Measurements from ENCODE around the gene DNAJC21.
"Not testable (repeated sequence)": the region's sequence is repeated elsewhere in the genome, so short reads cannot be mapped to it uniquely, and the experiment has no call there.

Gene DNAJC21

DNA sequence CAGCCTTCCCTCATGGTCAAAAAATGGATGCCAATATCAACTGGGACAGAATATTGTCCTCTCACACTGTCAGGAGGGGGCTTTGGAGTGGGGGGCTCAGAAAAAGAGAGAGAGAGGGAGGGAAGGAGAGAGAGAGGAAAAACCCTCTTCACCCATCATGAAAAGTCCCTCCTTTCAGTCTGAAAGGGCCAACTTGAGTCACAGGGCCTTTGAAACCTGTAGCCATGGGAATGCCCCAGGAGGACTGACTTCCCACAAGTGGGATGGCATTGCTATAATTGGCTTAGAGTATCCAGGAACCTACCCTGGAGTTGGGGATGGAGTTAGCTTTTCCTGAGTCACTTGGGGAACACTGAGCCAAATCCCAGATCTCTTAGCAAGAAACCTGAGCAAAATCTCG is 41.2 kb downstream of the DNAJC21 start:
- TF ChIP-seq, protein P1, sequence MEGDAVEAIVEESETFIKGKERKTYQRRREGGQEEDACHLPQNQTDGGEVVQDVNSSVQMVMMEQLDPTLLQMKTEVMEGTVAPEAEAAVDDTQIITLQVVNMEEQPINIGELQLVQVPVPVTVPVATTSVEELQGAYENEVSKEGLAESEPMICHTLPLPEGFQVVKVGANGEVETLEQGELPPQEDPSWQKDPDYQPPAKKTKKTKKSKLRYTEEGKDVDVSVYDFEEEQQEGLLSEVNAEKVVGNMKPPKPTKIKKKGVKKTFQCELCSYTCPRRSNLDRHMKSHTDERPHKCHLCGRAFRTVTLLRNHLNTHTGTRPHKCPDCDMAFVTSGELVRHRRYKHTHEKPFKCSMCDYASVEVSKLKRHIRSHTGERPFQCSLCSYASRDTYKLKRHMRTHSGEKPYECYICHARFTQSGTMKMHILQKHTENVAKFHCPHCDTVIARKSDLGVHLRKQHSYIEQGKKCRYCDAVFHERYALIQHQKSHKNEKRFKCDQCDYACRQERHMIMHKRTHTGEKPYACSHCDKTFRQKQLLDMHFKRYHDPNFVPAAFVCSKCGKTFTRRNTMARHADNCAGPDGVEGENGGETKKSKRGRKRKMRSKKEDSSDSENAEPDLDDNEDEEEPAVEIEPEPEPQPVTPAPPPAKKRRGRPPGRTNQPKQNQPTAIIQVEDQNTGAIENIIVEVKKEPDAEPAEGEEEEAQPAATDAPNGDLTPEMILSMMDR (IDR thresholded peaks at IDR 0.05; ENCODE audit: low read depth, low read length, missing control alignments) = no peak
- DNase-seq (ENCODE audit: low read depth) = no peak
- no peak overlapping the region for H3K4me3 ChIP-seq (ENCODE audit: low read depth, low read length)

DNA sequence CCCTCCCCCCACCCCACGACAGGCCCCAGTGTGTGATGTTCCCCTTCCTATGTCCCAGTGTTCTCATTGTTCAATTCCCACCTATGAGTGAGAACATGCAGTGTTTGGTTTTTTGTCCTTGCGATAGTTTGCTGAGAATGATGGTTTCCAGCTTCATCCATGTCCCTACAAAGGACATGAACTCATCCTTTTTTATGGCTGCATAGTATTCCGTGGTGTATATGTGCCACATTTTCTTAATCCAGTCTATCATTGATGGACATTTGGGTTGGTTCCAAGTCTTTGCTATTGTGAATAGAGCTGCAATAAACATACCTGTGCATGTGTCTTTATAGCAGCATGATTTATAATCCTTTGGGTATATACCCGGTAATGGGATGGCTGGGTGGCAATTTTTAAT is 42.3 kb downstream of the DNAJC21 start:
- not testable (repeated sequence) for H3K4me3 ChIP-seq (ENCODE audit: low read depth, low read length); DNase-seq (ENCODE audit: low read depth)

DNA sequence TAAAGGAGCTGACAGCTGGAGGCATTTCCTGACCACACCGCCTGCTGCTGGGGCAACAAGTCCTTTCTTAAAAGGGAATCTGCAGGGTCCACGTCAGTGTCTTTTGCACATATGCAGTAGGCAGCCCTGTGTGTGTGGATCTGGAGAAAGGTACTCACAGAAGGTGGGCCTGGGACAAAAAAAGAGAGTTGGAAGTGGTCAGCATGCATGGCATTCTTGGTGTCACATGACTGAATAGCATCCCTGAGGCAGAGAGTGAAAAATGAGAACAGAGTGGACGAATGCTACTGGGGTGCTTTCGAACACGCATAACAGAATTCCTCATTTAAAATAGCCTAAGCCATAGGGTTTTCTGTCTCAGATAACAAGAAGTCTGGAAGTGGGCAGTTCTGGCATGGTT is 47.0 kb downstream of the DNAJC21 start:
- TF ChIP-seq, protein P1 (IDR thresholded peaks at IDR 0.05; ENCODE audit: low read depth, low read length, missing control alignments) = no peak
- no peak for DNase-seq (ENCODE audit: low read depth)
- no peak overlapping the region for H3K4me3 ChIP-seq (ENCODE audit: low read depth, low read length)

DNA sequence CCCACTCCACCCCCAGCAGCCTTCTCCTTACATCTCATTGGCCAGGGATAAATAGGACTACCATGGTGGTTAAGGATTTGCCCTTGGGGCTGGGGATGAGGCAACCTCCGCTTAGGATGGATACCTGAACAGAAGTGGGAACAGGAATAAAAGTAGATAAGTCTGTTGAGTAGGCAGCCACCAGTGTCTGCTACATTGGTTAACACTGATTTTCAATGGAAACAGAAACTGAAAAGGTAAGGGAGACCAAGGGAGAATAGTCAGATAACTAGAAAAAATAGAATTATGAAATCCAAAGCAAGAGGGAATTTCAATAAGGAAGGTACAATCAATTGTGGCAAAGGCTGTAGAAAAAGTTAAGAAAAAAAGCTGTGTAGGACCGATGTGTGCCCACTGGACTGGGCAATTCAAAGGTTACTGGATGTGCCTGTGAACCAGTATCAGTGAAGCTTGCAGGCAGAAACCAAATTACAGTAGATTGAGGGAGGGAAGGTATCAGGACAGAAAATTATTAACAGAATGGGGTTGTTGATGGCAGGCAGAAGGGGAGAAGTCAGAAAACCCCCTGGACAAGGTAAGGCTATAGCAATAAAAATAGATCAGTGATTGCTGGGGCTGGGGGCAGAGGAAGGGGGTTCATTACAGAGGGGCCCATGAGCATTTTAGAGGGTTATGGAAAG is 48.7 kb downstream of the DNAJC21 start:
- TF ChIP-seq, protein P1 (IDR thresholded peaks at IDR 0.05; ENCODE audit: low read depth, low read length, missing control alignments) = no peak
- no peak overlapping the region for H3K4me3 ChIP-seq (ENCODE audit: low read depth, low read length)
- no peak for DNase-seq (ENCODE audit: low read depth)

DNA sequence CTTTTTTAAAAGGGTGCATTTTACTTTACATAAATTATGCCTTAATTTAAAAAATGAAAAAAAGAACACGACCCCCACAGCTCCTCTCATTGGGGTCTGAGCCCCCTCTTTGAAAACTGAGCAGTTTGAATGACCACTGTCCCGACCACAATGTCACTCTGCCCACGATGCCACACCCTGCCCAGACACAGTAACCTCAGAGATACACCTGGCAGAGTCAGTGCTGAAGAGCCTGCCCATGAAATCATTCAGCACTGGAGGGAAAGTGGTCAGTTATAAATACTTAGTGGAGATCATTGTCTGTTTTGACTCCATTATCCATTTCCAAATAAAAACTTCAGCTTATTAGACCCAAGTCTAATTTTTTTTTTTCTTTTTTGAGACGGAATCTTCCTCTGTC is 49.3 kb downstream of the DNAJC21 start:
- DNase-seq (ENCODE audit: low read depth) = no peak
- H3K4me3 ChIP-seq (ENCODE audit: low read depth, low read length) = no peak overlapping the region
- TF ChIP-seq, protein P1 (IDR thresholded peaks at IDR 0.05; ENCODE audit: low read depth, low read length, missing control alignments) = no peak

DNA sequence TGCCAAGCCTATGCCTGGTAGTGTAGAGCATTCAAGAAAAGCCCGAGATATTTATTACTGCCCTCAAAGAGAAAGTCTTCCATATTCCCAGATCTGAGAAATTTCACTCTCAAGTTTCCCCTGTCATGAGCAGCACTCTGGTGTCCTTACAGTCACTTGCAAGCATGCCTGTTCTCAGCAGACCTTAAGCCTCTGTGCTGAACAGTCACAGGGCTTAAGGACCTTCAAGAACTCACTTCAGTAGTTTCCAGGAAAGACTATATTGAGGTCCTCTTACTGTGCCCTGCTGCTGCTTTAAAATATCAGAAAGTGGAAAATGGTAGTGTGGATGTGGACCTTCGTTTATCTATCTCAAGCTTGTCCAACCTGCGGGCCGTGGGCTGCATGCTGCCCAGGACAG is 53.5 kb downstream of the DNAJC21 start:
- no peak for DNase-seq (ENCODE audit: low read depth)
- TF ChIP-seq, protein P1 (IDR thresholded peaks at IDR 0.05; ENCODE audit: low read depth, low read length, missing control alignments) = no peak
- H3K4me3 ChIP-seq (ENCODE audit: low read depth, low read length) = no peak overlapping the region

DNA sequence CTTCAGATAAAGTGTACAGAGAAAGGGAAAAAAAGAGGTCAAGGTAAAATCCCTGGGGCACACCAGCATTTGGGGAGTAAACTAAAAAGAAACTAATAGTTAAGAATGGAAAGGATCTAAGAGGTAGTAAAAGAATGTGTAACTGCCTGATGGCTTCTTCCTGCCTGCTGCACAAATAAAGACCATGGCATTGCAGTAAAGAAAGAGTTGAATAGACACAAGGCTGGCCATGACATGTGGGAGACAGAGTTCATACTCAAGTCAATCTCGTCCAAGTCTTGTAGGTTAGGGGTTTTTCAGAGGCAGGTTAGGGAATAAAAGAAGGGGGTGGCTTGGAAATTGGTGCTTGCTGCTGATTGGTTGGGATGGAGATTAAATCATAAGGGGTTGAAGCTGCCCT is 57.6 kb downstream of the DNAJC21 start:
- H3K4me3 ChIP-seq (ENCODE audit: low read depth, low read length) = no peak overlapping the region
- DNase-seq (ENCODE audit: low read depth) = no peak
- TF ChIP-seq, protein P1 (IDR thresholded peaks at IDR 0.05; ENCODE audit: low read depth, low read length, missing control alignments) = no peak
